GM18909 (cell line): ENCODE results near the gene PARP2.

Source experiments
- ATAC-seq: cut with Tn5 transposase; IDR thresholded peaks from one replicate; pipeline ENCODE4 v1.9.1; 2021; ENCODE audit warnings: mild to moderate bottlenecking; ENCODE audit not compliant: unreplicated experiment, poor library complexity

Gene PARP2

GRCh38 chr14:20388159-20388558 lies 44.7 kb downstream of the PARP2 start:
- no peak for ATAC-seq

GRCh38 chr14:20391505-20391904 lies 48.1 kb downstream of the PARP2 start:
- no peak for ATAC-seq

- ATAC-seq: no peak
Measured at GRCh38 chr14:20397511-20397910, 54.1 kb downstream of the PARP2 start.

- ATAC-seq: no peak
Measured at GRCh38 chr14:20400589-20400964, 57.1 kb downstream of the PARP2 start.

GRCh38 chr14:20400965-20401593 lies 57.6 kb downstream of the PARP2 start:
- ATAC-seq: no peak

- ATAC-seq: no peak
Measured at GRCh38 chr14:20403521-20403920, 60.1 kb downstream of the PARP2 start.
